GM21576 (cell line): Measurements from ENCODE around the gene CHTF8.
A peak's percentile ranks its signal among the peaks of the same experiment; 100 is the strongest.

Experiments
- ATAC-seq: cut with Tn5 transposase; IDR thresholded peaks from one replicate; pipeline ENCODE4 v1.9.1; 2021; ENCODE audit warnings: mild to moderate bottlenecking, moderate library complexity; ENCODE audit not compliant: unreplicated experiment

The CHTF8 gene

DNA sequence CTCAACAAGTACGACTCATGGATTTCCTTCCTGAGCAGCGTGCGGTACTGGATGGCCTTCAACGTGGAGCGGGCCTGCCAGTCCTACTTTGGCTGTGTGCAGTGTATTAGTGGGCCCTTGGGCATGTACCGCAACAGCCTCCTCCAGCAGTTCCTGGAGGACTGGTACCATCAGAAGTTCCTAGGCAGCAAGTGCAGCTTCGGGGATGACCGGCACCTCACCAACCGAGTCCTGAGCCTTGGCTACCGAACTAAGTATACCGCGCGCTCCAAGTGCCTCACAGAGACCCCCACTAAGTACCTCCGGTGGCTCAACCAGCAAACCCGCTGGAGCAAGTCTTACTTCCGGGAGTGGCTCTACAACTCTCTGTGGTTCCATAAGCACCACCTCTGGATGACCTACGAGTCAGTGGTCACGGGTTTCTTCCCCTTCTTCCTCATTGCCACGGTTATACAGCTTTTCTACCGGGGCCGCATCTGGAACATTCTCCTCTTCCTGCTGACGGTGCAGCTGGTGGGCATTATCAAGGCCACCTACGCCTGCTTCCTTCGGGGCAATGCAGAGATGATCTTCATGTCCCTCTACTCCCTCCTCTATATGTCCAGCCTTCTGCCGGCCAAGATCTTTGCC, 17.9 kb downstream of the CHTF8 start:
- no peak for ATAC-seq

DNA sequence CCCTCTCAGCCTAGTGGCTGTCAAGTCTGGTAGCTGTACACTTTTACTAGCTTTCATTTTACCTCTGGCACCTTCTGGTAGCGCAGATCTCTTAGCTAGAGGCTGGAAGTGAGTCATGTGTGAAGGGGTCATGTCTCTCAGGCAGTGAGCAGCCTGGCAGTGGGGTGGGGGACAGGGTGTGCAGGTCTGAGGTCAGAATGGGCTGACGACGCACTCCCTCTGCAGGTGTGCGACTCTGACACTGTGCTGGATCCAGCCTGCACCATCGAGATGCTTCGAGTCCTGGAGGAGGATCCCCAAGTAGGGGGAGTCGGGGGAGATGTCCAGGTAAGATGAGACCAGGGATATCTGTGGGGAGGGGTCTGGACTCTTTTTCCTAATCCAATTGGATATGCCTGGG, 19.2 kb downstream of the CHTF8 start:
- no peak for ATAC-seq

DNA sequence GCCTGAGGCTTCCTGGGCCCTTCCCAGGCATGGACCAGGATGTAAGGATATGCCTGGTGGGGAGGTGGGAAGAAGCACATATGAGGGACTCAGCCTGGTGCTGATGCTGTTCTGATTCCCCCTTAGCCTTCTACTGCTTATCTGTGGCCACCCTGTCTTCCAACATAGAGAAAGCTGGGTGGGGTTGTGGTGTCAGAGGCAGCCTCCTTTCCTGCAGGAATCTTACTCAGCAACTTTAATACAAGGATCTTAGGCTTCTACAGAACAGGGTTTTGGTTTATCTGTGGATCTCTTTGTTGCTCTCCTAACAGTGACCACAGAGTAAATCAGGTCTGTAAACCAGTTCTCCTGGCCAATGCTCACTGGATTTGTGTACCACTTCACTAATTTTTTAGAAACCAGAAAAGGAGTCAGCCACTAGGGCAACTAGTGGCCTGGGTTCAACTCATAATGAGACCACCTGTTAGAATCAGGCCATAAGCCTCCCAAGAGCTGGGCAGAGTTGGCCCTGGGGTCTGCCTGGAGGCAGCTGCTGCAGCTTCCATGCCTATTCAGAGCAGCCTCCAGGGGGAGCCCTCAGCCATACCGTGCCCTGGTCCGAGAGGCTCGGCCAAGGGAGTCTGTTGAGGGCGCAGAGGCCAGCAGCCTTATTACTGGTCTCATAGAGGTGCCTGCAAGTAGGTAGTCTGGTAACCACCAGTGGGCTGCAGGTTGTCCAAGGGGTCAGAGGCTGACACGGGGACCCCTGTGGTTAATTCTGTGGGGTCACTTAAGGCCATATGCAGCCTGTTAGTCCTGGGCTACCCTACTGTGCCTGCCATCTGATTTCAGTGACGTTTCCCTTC, 19.9 kb downstream of the CHTF8 start:
- ATAC-seq = peak; percentile 46

DNA sequence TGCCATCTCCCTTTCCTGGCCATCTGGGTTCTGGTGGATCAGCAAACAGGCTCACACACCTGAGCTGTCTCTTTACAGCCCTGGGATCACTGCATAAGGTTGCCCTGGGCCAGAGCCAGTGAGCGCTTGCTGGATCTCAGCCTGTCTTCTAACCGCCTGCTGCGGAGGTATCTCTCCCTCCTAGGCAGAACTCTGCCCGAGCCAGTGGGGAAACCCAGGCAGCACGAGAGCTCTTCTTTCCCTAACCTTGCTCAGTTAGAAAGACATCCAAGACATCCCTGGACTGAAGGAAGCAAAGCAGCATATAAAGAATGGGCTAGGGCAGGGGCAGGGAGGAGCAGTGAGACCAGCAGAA, 20.5 kb downstream of the CHTF8 start:
- no peak for ATAC-seq

DNA sequence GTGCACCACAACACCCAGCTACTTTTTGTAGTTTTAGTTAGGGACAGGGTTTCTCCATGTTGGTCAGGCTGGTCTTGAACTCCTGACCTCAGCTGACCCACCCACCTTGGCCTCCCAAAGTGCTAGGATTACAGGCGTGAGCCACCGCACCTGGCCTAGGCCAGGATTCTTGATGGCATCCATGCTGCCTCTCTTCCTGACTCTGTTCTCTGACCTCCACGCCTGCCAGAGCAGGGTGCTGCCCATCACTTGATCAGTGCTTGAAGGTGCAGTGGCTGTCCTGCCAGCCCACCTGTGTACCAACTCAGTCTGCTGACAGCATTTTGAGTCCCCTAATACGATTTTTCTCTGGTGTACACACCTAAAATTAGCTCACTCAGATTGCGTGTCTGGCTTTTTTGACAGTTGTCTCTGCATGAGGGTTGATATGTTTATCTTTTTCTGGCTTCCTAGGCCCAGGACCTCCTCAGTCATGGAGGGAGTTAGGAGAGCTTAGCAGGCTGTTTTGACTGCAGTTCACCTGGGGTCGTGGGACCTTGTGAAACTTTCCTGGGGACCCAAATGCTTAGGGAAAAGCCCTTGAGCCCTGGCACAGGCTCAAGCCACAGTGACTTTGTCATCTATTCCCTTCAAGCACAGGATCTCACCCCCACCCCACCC, 21.0 kb downstream of the CHTF8 start:
- ATAC-seq = no peak

DNA sequence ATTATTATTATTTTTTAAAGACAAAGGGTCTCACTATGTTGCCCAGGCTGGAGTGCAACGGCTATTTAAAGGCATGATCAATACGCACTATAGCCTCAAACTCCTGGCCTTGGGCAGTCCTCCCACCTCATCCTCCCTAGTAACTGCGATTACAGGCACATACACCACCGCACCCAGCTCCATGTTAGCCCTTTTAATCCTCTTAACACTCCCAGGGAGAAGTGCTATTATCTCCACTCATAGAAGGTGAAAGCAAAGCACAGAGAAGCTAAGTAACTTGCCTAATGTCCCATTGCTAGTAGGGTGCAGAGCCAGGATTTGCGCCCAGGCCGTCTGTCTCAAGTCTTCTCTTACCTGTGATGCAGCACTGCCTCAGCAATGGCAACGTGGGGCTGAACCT, 22.0 kb downstream of the CHTF8 start:
- ATAC-seq = no peak

DNA sequence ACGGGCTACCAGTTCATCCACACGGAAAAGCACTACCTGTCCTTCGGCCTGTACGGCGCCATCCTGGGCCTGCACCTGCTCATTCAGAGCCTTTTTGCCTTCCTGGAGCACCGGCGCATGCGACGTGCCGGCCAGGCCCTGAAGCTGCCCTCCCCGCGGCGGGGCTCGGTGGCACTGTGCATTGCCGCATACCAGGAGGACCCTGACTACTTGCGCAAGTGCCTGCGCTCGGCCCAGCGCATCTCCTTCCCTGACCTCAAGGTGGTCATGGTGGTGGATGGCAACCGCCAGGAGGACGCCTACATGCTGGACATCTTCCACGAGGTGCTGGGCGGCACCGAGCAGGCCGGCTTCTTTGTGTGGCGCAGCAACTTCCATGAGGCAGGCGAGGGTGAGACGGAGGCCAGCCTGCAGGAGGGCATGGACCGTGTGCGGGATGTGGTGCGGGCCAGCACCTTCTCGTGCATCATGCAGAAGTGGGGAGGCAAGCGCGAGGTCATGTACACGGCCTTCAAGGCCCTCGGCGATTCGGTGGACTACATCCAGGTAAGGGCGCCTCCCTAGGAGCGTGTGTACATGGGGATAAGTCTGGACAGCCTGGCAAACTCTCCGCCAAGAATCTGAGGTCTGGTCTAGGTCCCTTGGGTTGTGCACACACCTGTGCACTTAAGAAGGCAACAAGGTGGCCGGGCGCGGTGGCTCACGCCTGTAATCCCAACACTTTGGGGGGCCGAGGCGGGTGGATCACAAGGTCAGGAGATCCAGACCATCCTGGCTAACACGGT, 22.7 kb downstream of the CHTF8 start:
- no peak for ATAC-seq

DNA sequence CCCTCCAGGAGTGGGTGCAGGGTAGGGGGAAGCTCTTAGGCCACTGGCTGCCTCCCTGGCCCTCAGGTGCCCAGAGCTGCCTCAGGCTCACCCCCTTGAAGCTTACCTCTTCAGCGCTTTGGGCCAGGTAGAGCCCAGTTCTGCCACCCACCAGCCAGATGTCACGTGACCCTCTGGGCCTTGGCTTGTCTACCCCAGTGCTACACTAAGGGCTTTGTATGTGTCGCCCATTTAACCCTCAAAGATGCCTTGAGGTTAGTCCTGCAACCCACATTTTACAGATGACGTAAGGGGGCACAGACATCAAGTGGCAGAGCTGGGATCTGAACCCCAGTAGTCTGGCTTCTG, 23.5 kb downstream of the CHTF8 start:
- no peak for ATAC-seq

DNA sequence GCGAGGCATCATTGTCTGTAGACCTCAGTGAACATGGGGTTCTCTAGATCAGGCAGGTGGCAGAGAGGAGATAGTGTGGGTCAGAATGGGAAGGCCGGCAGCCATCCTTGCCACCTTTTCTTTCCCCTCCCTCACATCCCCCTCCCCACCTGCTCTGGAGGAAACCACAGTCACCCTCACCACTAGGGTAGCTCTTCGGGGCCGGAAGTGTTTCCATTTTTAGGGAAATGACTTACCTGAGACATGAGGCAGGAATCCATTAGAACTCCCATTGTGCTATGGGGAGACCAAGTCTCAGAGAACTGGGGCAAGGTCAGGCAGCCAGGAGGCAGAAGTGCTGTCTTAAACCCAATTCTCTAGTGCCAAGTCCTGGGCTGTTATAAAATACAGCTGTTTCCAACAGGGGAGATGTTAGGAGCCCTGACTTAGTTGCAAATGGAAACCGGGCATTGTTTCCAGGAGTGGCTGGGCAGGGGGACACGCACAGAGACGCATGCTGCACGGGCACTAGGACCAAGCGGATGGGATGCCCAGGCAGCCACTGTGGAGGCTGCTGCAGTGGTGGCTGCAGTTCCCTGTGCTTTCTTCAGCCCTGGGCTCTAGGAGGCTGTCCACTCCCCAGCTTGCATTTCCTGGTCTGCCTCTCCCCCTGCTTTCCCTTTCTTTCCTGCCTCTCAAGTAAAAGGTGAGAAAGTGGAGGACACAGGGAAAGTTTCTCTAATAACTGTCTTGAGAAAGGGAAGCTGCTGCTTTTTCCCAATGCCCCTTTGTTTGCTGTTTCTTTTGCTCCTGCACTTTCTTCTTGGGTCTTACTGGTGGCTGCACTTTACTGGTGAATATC, 24.1 kb downstream of the CHTF8 start:
- no peak for ATAC-seq

DNA sequence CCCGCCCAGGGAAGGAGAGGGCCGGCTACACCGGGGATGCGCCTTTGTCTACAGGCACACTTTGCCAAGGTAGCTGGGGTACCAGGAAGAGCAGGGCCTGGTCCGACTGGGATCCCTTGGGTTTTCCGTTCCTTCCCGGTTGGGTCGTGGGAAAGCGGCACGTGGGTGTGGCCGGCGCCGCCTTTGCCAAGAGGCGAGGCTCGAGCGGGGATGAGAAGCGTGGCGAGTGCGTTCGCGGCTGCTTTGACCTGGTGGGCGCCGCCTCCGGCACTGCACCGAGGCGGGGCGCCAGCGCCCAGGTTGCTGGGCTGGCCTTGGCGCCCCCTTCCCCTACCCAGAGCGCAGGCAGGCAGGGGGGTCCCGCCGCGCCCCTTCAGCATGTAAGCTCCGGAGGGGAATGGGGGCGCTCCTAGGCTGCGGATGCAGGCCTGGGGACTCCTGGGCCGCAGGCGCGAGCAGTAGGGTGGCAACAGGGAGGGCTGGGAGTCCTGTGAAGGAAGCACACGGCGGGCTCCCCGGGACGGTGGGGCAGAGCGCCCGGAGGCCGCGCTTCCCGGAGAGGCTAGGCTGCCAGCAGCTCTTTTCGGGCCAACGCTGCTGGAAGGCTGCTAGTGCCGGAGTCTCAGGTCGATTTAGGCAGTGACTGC, 24.9 kb downstream of the CHTF8 start:
- no peak for ATAC-seq

DNA sequence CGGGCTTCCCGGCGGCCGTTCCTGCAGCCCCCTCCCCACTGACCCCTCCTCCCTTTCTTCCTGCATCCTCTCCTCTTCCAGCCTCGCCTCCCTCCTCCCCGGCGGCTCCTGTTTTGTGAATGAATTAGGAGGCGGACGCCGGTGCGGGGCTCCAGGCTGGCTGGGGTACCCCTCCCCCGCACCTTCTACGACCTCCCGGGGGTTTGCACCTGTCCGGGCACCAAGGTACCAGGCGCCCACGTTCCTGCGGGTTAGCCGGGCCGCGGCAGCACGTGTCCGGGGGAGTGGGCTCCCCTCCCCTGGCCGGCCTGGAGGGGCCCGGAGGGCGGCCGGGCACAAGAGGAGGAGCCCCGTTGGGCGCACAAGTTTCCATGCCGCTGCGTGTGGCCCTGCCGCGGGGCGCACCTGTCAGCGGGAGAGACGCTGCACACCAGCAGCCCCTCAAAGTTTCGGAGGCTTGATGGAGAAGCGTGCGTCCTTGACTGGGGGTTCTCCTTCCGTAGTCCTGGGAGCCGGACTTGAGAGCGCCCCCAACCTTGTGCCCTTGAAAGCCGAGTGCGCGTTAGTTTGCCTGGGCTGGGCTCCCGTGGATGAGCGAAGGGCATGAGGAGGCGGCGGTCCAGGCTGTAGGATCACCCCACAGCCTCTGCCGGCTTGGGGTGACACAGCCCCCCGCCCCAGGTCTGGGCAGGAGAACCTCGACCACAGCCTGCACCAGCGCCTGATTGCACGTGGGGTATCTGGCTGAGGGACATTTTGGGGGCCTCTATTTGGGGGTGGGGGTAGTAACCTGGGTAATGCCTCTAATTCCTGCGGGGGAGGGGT, 25.7 kb downstream of the CHTF8 start:
- ATAC-seq = no peak

DNA sequence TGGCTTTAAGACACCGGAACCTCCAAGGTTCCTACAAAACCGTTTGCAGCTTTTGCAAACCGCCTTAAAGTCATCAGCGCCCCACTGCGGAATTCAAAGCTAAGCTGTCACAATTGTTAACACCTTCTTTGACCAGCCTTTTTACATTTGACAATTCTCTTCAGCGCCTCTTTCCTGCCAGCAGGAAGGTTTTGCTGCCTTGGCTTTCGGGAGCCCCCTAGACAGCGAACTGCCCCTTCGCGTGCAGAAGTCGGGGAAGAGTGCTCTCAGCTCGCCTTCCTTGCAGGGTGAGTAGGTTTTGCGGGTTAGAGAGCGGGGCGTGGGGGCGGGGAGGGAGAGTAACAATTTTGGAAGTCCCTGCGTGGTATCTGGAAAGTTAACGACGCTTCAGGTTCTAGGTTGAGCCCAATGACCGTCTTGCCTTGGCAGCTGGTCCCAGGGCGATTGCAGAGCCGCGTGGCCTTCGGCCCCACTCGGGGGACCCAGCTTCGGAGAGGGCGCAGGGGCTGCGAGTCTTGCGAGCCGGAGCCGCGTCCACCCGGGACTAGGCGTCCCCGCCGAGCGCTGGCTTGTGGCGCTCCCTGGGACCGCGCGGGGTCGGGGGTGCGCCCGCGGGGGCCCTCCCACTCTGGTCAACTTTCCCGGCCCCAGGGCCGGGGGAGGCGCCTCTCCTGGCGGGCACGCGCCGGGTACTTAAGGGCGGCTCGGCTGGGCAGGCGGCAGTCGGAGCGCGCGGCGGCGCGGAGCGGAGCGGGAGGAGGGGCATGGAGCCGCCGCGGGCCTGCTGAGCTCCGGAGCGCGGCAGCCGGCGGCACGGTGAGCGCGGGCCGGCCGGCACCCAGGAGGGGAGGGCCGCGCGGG, 26.7 kb downstream of the CHTF8 start, which contains the start of gene HAS3:
Gene HAS3 (plus strand): TSS at position 153 of the 861 bp plus-strand sequence. CDS start 3,743 bp downstream, outside the sequence.
- ATAC-seq = no peak

DNA sequence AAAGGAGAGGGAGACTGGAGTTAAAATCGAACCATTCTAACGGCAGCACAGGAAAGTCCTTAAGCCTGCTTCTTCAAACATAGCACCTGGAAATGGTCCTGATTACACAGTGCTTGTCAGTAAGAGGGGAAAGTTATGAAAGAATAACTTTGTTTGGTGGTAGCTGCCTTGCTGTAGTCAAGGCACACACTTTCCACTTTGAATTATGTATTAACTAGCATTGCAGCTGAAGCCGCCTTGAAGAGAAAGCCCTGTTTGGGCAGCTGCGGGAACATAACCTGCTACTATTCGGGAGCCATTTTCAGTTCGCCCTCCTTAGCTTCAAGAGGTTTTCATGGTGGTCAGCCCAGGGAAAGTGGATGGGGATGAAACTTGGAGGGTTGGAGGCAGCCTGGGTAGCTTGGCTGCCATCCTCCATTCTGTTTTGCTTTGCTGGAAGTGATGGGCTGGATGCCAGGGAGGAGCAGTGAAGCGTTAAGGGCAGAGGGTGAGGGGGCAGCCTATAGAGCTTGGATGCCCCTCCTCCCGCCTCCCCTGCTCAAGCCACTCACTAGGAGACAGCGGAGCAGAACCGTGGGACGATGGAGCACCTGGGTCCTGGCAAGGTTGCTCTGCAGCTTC, 32.2 kb downstream of the CHTF8 start:
- no peak for ATAC-seq

DNA sequence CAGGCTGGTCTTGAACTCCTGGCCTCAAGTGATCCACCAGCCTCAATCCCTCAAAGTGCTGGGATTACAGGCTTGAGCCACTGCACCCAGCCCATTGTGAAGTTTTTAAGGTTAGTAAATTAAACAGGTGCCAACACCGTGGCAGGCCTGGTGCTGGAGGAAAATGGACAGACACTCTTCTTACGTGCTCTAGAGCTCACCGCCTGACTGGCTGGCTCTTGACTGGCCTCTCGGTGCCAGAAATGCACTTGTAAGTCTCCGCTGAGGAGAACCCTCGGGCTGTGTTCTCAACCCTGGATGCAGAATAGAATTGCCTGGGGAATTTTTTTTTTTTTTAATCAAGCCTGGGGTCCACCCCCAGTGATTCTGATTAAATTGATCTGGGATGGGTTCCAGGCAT, 37.2 kb downstream of the CHTF8 start:
- no peak for ATAC-seq

DNA sequence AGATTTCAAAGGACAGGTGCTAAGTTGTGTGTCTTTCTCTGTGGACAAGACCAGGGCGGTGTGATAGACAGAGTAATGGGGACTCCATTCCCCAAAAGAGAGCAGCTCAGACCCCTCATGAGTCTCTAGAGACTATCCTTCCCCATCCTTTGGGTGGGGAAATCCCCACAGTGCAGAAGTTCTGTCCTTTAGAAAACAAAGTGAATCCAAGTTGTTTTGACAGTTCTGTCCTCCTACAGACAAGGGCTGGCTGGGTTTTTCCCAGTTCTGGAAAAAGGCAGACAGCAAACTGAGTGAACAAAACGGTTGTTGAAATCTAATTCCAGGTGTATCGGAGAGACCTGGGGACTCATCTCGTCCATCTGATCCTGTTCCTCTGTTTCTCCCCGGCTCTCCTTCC, 37.9 kb downstream of the CHTF8 start:
- ATAC-seq = no peak

DNA sequence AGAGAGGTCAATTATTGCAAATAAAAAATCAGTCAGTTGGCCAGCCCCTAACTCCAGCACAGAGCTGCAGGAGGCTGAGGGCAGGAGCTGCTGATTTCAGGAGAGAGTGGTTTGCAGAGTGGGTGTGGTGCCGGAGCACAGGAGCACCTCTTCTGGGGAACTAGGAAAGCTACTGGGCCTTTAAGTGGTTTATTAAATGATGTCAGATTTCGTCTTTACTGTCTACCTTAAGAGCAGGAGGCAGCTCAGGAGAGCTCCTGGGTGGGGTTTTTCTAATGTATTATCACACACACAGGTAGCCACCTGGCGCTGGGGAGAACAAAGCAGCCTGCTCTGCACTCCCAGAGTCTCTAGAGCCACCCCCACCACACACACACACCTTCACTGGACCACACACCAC, 38.4 kb downstream of the CHTF8 start:
- no peak for ATAC-seq

DNA sequence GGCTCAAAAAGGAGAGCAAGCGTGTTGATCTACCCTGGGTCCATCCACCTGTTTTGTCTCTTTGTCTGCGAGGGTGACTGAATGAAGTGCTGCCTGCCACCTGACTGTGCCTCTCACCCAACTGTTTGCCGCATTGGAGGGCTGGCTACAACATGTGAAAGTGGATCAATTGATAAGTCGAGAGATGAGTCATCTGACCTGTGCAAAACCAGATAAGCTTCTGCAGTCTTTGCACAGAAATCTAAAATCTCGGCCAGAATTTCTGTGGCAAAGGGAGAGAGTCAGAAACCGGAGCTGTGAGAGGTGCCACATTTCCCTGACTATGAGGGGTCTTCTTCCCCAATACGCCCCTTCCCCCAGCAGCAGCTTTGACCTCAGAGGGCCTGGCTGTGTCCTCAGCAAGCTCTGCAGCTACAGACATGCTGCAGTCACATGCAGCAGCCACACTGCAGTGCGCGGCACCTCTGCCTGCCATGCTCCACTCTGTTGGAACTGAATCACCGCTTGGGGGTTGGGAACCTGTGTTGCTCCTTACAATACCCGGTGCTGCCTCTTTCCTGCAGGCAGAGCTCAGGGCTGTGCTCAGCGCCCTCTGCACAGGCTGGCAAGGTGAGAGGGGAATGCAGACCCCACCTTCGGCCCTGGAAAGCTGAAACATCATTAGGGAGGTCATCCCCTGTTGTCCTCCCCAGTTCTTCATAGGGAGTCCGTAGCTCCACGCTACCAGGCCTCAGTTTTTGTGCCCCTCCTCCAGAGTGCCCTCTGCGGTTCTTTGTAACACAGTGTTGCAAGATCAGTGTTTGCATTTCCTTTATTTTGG, 43.1 kb downstream of the CHTF8 start:
- ATAC-seq = no peak
